Measurements from ENCODE around the gene SYMPK.

The SYMPK gene

GRCh38 chr19:45866400-45867176 is 3.6 kb upstream of the SYMPK start:
- no peak for DNase-seq

- DNase-seq = no peak
Observed at GRCh38 chr19:45865269-45865948, 2.5 kb upstream of the SYMPK start.

- no peak for DNase-seq
Observed at GRCh38 chr19:45864629-45865082, 1.7 kb upstream of the SYMPK start.

- DNase-seq = peak; percentile 64 to 68
Observed at GRCh38 chr19:45863840-45864628, 1.1 kb upstream of the SYMPK start, which contains the start of gene FOXA3. FOXA3 (plus strand) TSS chr19:45864326; CDS start chr19:45864457, 131 bp downstream.

GRCh38 chr19:45863335-45863839 is 440 bp upstream of the SYMPK start:
- DNase-seq = no peak

GRCh38 chr19:45862271-45862563 is 730 bp downstream of the SYMPK start:
- DNase-seq = no peak

- no peak for DNase-seq
Observed at GRCh38 chr19:45860359-45861259, 2.3 kb downstream of the SYMPK start.

GRCh38 chr19:45854167-45854778 is 8.7 kb downstream of the SYMPK start:
- DNase-seq = no peak

GRCh38 chr19:45852983-45853382 is 10.0 kb downstream of the SYMPK start:
- DNase-seq = no peak

- no peak for DNase-seq
Observed at GRCh38 chr19:45852145-45852750, 10.7 kb downstream of the SYMPK start.

- DNase-seq = no peak
Observed at GRCh38 chr19:45848922-45849321, 14.0 kb downstream of the SYMPK start.

GRCh38 chr19:45847663-45848062 is 15.3 kb downstream of the SYMPK start:
- DNase-seq = no peak

- DNase-seq = no peak
Observed at GRCh38 chr19:45842198-45842597, 20.7 kb downstream of the SYMPK start.

GRCh38 chr19:45834970-45835369 is 28.0 kb downstream of the SYMPK start:
- DNase-seq = no peak

- no peak for DNase-seq
Observed at GRCh38 chr19:45828945-45829344, 34.0 kb downstream of the SYMPK start.

- no peak for DNase-seq
Observed at GRCh38 chr19:45828523-45828922, 34.4 kb downstream of the SYMPK start.

GRCh38 chr19:45827459-45828093 is 35.4 kb downstream of the SYMPK start:
- no peak for DNase-seq

GRCh38 chr19:45826934-45827333 is 36.0 kb downstream of the SYMPK start:
- no peak for DNase-seq

GRCh38 chr19:45825917-45826893 is 36.7 kb downstream of the SYMPK start:
- DNase-seq = no peak

- DNase-seq = no peak
Observed at GRCh38 chr19:45825263-45825605, 37.7 kb downstream of the SYMPK start.

Measured in stimulated activated CD4-positive, alpha-beta T cell treated with anti-CD3 and anti-CD28 coated beads, Interleukin-2, amount 100 ng/mL, for 24 hours (primary cell).